ENCODE data around the gene ANKRD60.

DNA sequence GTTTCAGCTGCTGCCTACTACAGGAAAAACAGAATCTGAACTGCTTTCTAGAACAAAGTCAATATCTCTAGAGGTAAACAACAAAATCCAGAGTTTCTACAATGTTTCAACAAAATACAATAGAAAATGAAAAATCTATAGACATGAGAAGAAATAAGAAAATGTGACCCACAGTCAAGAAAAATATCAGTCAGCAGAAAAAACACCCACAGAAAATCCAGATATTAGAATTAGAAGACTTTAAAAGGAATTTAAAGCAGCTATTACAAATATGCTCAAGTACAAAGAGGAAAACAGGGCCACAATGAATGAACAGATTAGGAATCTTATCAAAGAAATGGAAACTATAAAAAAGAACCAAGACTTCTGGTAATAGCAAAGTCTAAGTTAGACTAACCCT lies 26.4 kb upstream of the ANKRD60 start:
- TF ChIP-seq EP300 (IDR thresholded peaks at IDR 0.05) = no peak
- TF ChIP-seq POLR2A (IDR thresholded peaks at IDR 0.05) = no peak
- no peak for TF ChIP-seq POLR2AphosphoS5 (IDR thresholded peaks at IDR 0.05)
